Endodermal cell (in vitro differentiated cells): ENCODE results near the gene UBE2I. TPM values are rescaled to one million over a fixed set of nuclear protein-coding genes. Genes with fewer than 3 reads are reported as not detected.

Source experiments
- DNase-seq: peaks from one replicate; pipeline ENCODE4 v3.0.0-alpha.2; 2017
- H3K27ac ChIP-seq: 2 replicates; pipeline ENCODE4 v1.5.1; 2013; ENCODE audit warnings: mild to moderate bottlenecking, low read depth, low read length, moderate library complexity
- H3K27me3 ChIP-seq: 2 replicates; pipeline ENCODE4 v1.6.1; 2013; ENCODE audit warnings: mild to moderate bottlenecking, low read length, moderate library complexity; ENCODE audit not compliant: insufficient read depth, control insufficient read depth, poor library complexity, severe bottlenecking
- H3K36me3 ChIP-seq: 2 replicates; pipeline ENCODE4 v1.7.0; 2013; ENCODE audit warnings: mild to moderate bottlenecking, low read length, moderate library complexity; ENCODE audit not compliant: control insufficient read depth, insufficient read depth
- H3K4me1 ChIP-seq: one replicate; pipeline ENCODE4 v1.7.0; 2013; ENCODE audit warnings: low read length; ENCODE audit not compliant: control insufficient read depth, insufficient read depth
- H3K4me3 ChIP-seq: 2 replicates; pipeline ENCODE4 v1.5.1; 2013; ENCODE audit warnings: mild to moderate bottlenecking, low read length, moderate library complexity
- H3K9ac ChIP-seq: 2 replicates; pipeline ENCODE4 v1.6.1; 2013; ENCODE audit warnings: mild to moderate bottlenecking, low read length, moderate library complexity; ENCODE audit not compliant: poor library complexity, severe bottlenecking; ENCODE audit errors: extremely low read depth
- H3K9me3 ChIP-seq: 2 replicates; pipeline ENCODE4 v1.6.1; 2013; ENCODE audit warnings: mild to moderate bottlenecking, low read length, moderate library complexity; ENCODE audit not compliant: control insufficient read depth
- H3K27ac Mint-ChIP-seq: 2 replicates; pipeline ENCODE4 v1.8.0; 2020; ENCODE audit warnings: mixed read lengths
- H3K27me3 Mint-ChIP-seq: 2 replicates; pipeline ENCODE4 v1.8.0; 2021; ENCODE audit warnings: mild to moderate bottlenecking, mixed read lengths; ENCODE audit not compliant: insufficient read depth
- H3K36me3 Mint-ChIP-seq: 2 replicates; pipeline ENCODE4 v1.8.0; 2020; ENCODE audit warnings: low read depth, mixed read lengths
- H3K4me1 Mint-ChIP-seq: 2 replicates; pipeline ENCODE4 v1.8.0; 2020; ENCODE audit warnings: mixed read lengths
- H3K4me3 Mint-ChIP-seq: 2 replicates; pipeline ENCODE4 v1.8.0; 2020; ENCODE audit warnings: mild to moderate bottlenecking, moderate library complexity, mixed read lengths
- H3K9me3 Mint-ChIP-seq: 2 replicates; pipeline ENCODE4 v1.8.0; 2020; ENCODE audit warnings: mild to moderate bottlenecking, mixed read lengths
- CTCF ChIP-seq: fragments of 200-600 bp; sonication (generic); conservative IDR thresholded peaks from 2 replicates; pipeline ENCODE4 v1.5.0; 2021; ENCODE audit warnings: antibody characterized with exemption, mild to moderate bottlenecking
- WGBS, 2 experiments: methylation state at CpG; one replicate each; pipeline versions ENCODE4 v1.1.5 to v1.1.7; 2013; ENCODE audit warnings: missing lambda C conversion rate in 2 of 2, mixed read lengths in 1 of 2; ENCODE audit not compliant: insufficient coverage in 1 of 2, insufficient read length in 1 of 2; 5-methylcytosine and 5-hydroxymethylcytosine counted together
- total RNA-seq, 2 donors: library from RNA; stranded (reverse); fragmentation: NEBNext Ultra II Directional in 1 of 2; extraction: Animal tissue kit (Norgen Biotek cat#: 25700) in 1 of 2; gene quantifications; 2 replicates in 1 of 2; 3 replicates in 1 of 2; pipeline ENCODE4 v1.2.1, GENCODE V29; 2021

The UBE2I gene
- total RNA-seq, 2 donors from 2014 or later, result 250 to 294 TPM

- H3K4me3 ChIP-seq, result no peak overlapping the region
- no peaks in the 10 kb centered on the region for H3K4me1 ChIP-seq
- H3K27ac ChIP-seq, result no peak overlapping the region
- H3K36me3 ChIP-seq, result no peaks in the 10 kb centered on the region
- H3K27me3 ChIP-seq, result no peaks in the 10 kb centered on the region
- DNase-seq, result no peak
- Mint-ChIP-seq H3K4me3 (no peak overlapping the region), H3K9me3 (no peaks in the 10 kb centered on the region), H3K4me1 (peaks cover 10% of the 10 kb centered on the region), H3K27me3 (no peaks in the 10 kb centered on the region), H3K27ac (no peak overlapping the region), H3K36me3 (no peaks in the 10 kb centered on the region)
- H3K9ac ChIP-seq, result no peak overlapping the region
- no peak for TF ChIP-seq CTCF
- no peaks in the 10 kb centered on the region for H3K9me3 ChIP-seq
- WGBS, 2 experiments, result 89% methylated on average over 6 to 17 of the region's 17 CpGs
Observed at GRCh38 chr16:1282324-1282973, 27.0 kb upstream of the UBE2I start.

DNA sequence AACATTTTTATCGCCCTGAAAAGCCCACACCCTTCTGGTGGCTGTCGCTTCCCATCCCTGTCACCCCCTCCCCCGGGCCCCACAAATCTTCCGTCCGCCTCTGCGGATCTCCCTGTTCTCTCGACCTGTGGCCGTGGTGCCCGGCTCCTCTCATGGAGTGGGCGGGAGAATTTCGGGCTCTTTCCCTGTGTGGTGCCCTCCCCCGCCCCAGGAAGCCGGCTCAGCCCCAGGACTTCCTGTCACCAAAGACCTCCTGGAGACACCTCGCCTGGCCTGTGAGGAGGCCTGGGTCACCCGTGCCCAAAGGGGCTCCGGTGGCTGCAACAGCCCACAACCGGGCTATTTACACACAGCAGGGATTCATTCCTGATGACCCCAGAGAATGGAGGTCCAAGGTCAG lies 26.1 kb upstream of the UBE2I start:
- Histone ChIP-seq H3K9me3 (no peaks in the 10 kb centered on the region), H3K27ac (no peak overlapping the region), H3K4me1 (no peaks in the 10 kb centered on the region), H3K4me3 (no peak overlapping the region), H3K27me3 (no peaks in the 10 kb centered on the region), H3K9ac (no peak overlapping the region), H3K36me3 (no peaks in the 10 kb centered on the region)
- Mint-ChIP-seq H3K27ac (no peak overlapping the region), H3K4me3 (no peak overlapping the region), H3K4me1 (peaks cover 8% of the 10 kb centered on the region), H3K27me3 (peaks cover 6% of the 10 kb centered on the region), H3K9me3 (no peaks in the 10 kb centered on the region), H3K36me3 (no peaks in the 10 kb centered on the region)
- TF ChIP-seq CTCF, result no peak
- DNase-seq, result no peak
- WGBS, 2 experiments, result 64 to 77% methylated on average over 14 to 17 of the region's 17 CpGs

DNA sequence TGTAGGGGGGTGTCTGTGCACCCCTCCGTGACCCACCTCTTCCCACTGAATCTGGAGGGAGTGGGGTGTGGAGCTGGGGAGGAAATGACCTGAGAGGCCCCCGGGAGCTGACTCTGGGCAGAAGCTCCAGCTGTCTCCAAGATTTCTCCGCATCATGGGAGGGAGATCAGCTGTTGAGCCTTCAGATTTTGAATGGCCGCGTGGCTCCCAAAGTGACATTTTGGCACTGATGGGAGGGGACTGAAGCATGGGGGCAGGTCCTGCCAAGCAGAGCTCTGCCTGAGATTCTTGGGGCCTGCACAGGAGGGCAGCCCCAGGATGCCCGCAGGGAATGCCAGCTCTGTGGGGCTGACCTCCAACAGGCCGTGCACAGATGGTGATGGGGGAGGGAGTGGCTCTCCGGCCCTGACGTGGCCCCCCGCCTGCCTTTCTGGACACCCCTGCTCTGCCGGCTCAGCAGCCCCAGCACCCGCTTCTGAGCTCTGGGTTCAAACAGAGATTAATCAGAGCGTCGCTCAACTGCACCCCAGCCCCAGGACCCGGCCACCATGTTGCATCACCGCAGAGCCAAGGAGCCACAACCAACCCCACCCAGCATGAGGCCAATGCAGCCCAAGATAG lies 25.3 kb upstream of the UBE2I start:
- no peak for DNase-seq
- H3K36me3 ChIP-seq, result no peaks in the 10 kb centered on the region
- no peaks in the 10 kb centered on the region for H3K9me3 ChIP-seq
- H3K4me3 Mint-ChIP-seq, result no peak overlapping the region
- H3K4me1 ChIP-seq, result no peaks in the 10 kb centered on the region
- H3K27me3 Mint-ChIP-seq, result peaks cover 8% of the 10 kb centered on the region
- H3K4me3 ChIP-seq, result no peak overlapping the region
- H3K9ac ChIP-seq, result no peak overlapping the region
- no peaks in the 10 kb centered on the region for H3K36me3 Mint-ChIP-seq
- no peak for TF ChIP-seq CTCF
- peaks cover 8% of the 10 kb centered on the region for H3K4me1 Mint-ChIP-seq
- no peaks in the 10 kb centered on the region for H3K9me3 Mint-ChIP-seq
- H3K27me3 ChIP-seq, result no peaks in the 10 kb centered on the region
- 86 to 93% methylated on average over 8 to 16 of the region's 16 CpGs for WGBS, 2 experiments
- H3K27ac Mint-ChIP-seq, result no peak overlapping the region
- no peak overlapping the region for H3K27ac ChIP-seq
